Common myeloid progenitor, CD34-positive (primary cell): ENCODE measurements around the gene KRTAP2-2.
"Not testable (repeated sequence)": the region's sequence is repeated elsewhere in the genome, so short reads cannot be mapped to it uniquely, and the experiment has no call there.

ENCODE experiments used
- CTCF ChIA-PET: fragments of 350-600 bp; sonication (Branson Sonifier 250); formaldehyde crosslinking; loops from one replicate; lab custom pipeline; 2021; ENCODE audit warnings: antibody characterized with exemption; lab: Charles Lee
- POLR2A ChIA-PET: fragments of 350-600 bp; sonication (Branson Sonifier 250); formaldehyde crosslinking; loops from one replicate; lab custom pipeline; 2021; ENCODE audit warnings: antibody characterized with exemption; lab: Charles Lee
- DNase-seq, 3 donors: peaks; one replicate each; pipeline versions ENCODE4 v3.0.0 to v3.0.0-alpha.2; 2013
- H3K27ac ChIP-seq, 2 experiments: 1 replicate in 1 of 2; 2 replicates in 1 of 2; pipeline ENCODE4 v1.7.0; 2013; ENCODE audit warnings: inconsistent platforms in 2 of 2, low read length in 2 of 2, mild to moderate bottlenecking in 2 of 2, low read depth in 1 of 2, moderate library complexity in 1 of 2; ENCODE audit not compliant: severe bottlenecking in 2 of 2, insufficient read depth in 1 of 2, poor library complexity in 1 of 2
- H3K27me3 ChIP-seq, 5 experiments: replicated peaks in 2 of 5; 1 replicate in 3 of 5; 2 replicates in 2 of 5; pipeline versions ENCODE4 v1.6.1 to v1.7.0; 2013; ENCODE audit warnings: low read length in 4 of 5, mild to moderate bottlenecking in 2 of 5, moderate library complexity in 2 of 5, inconsistent platforms in 1 of 5; ENCODE audit not compliant: insufficient read depth in 5 of 5, control insufficient read depth in 4 of 5
- H3K36me3 ChIP-seq, 4 experiments: 1 replicate in 2 of 4; 2 replicates in 2 of 4; pipeline versions ENCODE4 v1.6.1 to v1.7.0; 2013; ENCODE audit warnings: low read length in 3 of 4, control low read depth in 1 of 4, mild to moderate bottlenecking in 1 of 4; ENCODE audit not compliant: control insufficient read depth in 4 of 4, insufficient read depth in 4 of 4
- H3K4me1 ChIP-seq, 4 experiments: 1 replicate in 3 of 4; 2 replicates in 1 of 4; pipeline versions ENCODE4 v1.6.1 to v1.7.1; 2013; ENCODE audit warnings: low read length in 3 of 4, mild to moderate bottlenecking in 3 of 4, control low read depth in 1 of 4, inconsistent platforms in 1 of 4, moderate library complexity in 1 of 4; ENCODE audit not compliant: control insufficient read depth in 4 of 4, insufficient read depth in 4 of 4; ENCODE audit errors: control extremely low read depth in 1 of 4
- H3K4me3 ChIP-seq, 7 experiments: 1 replicate in 4 of 7; 2 replicates in 3 of 7; pipeline versions ENCODE4 v1.5.1 to v1.7.0; 2013; ENCODE audit warnings: mild to moderate bottlenecking in 7 of 7, low read length in 6 of 7, moderate library complexity in 6 of 7, inconsistent platforms in 2 of 7, low read depth in 2 of 7, control low read depth in 1 of 7; ENCODE audit not compliant: insufficient read depth in 4 of 7, control insufficient read depth in 1 of 7; ENCODE audit errors: extremely low read depth in 1 of 7
- H3K9me3 ChIP-seq, 5 experiments: 1 replicate in 4 of 5; 2 replicates in 1 of 5; pipeline versions ENCODE4 v1.6.1 to v1.7.1; 2013; ENCODE audit warnings: low read length in 4 of 5, mild to moderate bottlenecking in 2 of 5, inconsistent platforms in 1 of 5, low read depth in 1 of 5, moderate library complexity in 1 of 5; ENCODE audit not compliant: control insufficient read depth in 4 of 5, insufficient read depth in 2 of 5; ENCODE audit errors: control extremely low read depth in 1 of 5
- WGBS: methylation state at CpG from one replicate; pipeline ENCODE4 v1.1.5; 2013; ENCODE audit not compliant: insufficient coverage; 5-methylcytosine and 5-hydroxymethylcytosine counted together

KRTAP2-2 gene

GRCh38 chr17:41040783-41041571 lies 14.1 kb downstream of the KRTAP2-2 start, which contains the start of gene KRTAP1-1:
Gene KRTAP1-1 (minus strand): TSS chr17:41041450. CDS start chr17:41041397, 53 bp downstream.
- CTCF ChIA-PET, H3K4me1 ChIP-seq, H3K36me3 ChIP-seq, H3K27ac ChIP-seq, POLR2A ChIA-PET, H3K4me3 ChIP-seq, H3K27me3 ChIP-seq, DNase-seq, H3K9me3 ChIP-seq: not testable (repeated sequence)
- WGBS: 92% methylated on average over 10 of the region's 14 CpGs

GRCh38 chr17:41037853-41038350 lies 17.1 kb downstream of the KRTAP2-2 start:
- WGBS: no CpG with 5 or more reads among the region's 2 CpGs
- POLR2A ChIA-PET: no interaction called here
- Histone ChIP-seq H3K27me3 (peaks cover 0 to 3% (median 2%) of the 10 kb centered on the region in 5 experiments), H3K9me3 (no peaks in the 10 kb centered on the region), H3K27ac (no peak overlapping the region), H3K4me3 (no peak overlapping the region), H3K36me3 (no peaks in the 10 kb centered on the region), H3K4me1 (no peaks in the 10 kb centered on the region)
- CTCF ChIA-PET: interaction anchor here (0.7 kb wide), 1 partner anchor 30 kb away, joined by 3 read pairs; no protein-coding TSS in a partner anchor
- no peak for DNase-seq

GRCh38 chr17:41034346-41034935 lies 20.6 kb downstream of the KRTAP2-2 start, which contains the start of gene KRTAP1-3:
Gene KRTAP1-3 (minus strand): TSS chr17:41034874. CDS start chr17:41034821, 53 bp downstream.
- H3K9me3 ChIP-seq, H3K27me3 ChIP-seq, H3K4me3 ChIP-seq, H3K27ac ChIP-seq, POLR2A ChIA-PET, H3K36me3 ChIP-seq, DNase-seq, H3K4me1 ChIP-seq: not testable (repeated sequence)
- 97% methylated on average over 4 of the region's 10 CpGs for WGBS
- CTCF ChIA-PET: interaction anchor here (0.7 kb wide), 1 partner anchor 1685 kb away, joined by 3 read pairs; no protein-coding TSS in a partner anchor

GRCh38 chr17:41029633-41030245 lies 25.3 kb downstream of the KRTAP2-2 start, which contains the start of gene KRTAP1-4:
Gene KRTAP1-4 (minus strand): TSS chr17:41030195. CDS start chr17:41030078, 117 bp downstream.
- peaks cover 0 to 4% (median 0%) of the 10 kb centered on the region in 5 experiments for H3K27me3 ChIP-seq
- POLR2A ChIA-PET: no interaction called here
- 100% methylated on average over 7 of the region's 12 CpGs for WGBS
- H3K4me1 ChIP-seq: no peaks in the 10 kb centered on the region
- CTCF ChIA-PET: interaction anchor here (2.0 kb wide), 1 partner anchor 10 kb away, joined by 5 read pairs; no protein-coding TSS in a partner anchor
- H3K4me3 ChIP-seq: no peak within 1 kb of the TSS
- DNase-seq: no peak
- no peaks in the 10 kb centered on the region for H3K36me3 ChIP-seq
- peaks cover 0 to 1% (median 0%) of the 10 kb centered on the region in 5 experiments for H3K9me3 ChIP-seq
- H3K27ac ChIP-seq: no peak within 1 kb of the TSS

GRCh38 chr17:41026715-41027471 lies 28.1 kb downstream of the KRTAP2-2 start, which contains the start of gene KRTAP1-5:
Gene KRTAP1-5 (minus strand): TSS chr17:41027208. CDS start chr17:41027155, 53 bp downstream.
- Histone ChIP-seq H3K4me1 (no peaks in the 10 kb centered on the region), H3K36me3 (no peaks in the 10 kb centered on the region), H3K4me3 (no peak within 1 kb of the TSS), H3K27me3 (peaks cover 0 to 4% (median 0%) of the 10 kb centered on the region in 5 experiments), H3K27ac (no peak within 1 kb of the TSS), H3K9me3 (peaks cover 0 to 1% (median 0%) of the 10 kb centered on the region in 5 experiments)
- WGBS: 97% methylated on average over 5 of the region's 9 CpGs
- DNase-seq: no peak
- ChIA-PET CTCF (no interaction called here), POLR2A (no interaction called here)

- WGBS: 93% methylated on average over 3 of the region's 3 CpGs
- H3K4me1 ChIP-seq: no peaks in the 10 kb centered on the region
- POLR2A ChIA-PET: no interaction called here
- H3K27me3 ChIP-seq: no peaks in the 10 kb centered on the region
- no peak overlapping the region for H3K4me3 ChIP-seq
- H3K36me3 ChIP-seq: no peaks in the 10 kb centered on the region
- H3K27ac ChIP-seq: no peak overlapping the region
- H3K9me3 ChIP-seq: peaks cover 0 to 3% (median 0%) of the 10 kb centered on the region in 5 experiments
- DNase-seq: no peak
- CTCF ChIA-PET: no interaction called here
These were observed 30.3 kb downstream of the KRTAP2-2 start for GRCh38 chr17:41024697-41025096.
